Left cardiac atrium (tissue), 4 donors: ENCODE results near the gene ZBTB8B. TPM values are rescaled to one million over a fixed set of nuclear protein-coding genes. Genes with fewer than 3 reads are reported as not detected.

Source experiments
- ATAC-seq, 2 donors: fragments of 200-7000 bp; cut with Tn5 transposase; one replicate each; pipeline ENCODE4 v1.9.1; 2020; ENCODE audit warnings: mild to moderate bottlenecking in 2 of 2, moderate library complexity in 2 of 2
- DNase-seq: peaks from one replicate; pipeline ENCODE4 v3.0.0-alpha.2; 2020
- intact Hi-C, 2 donors: fragments of 100-400 bp; cut with DNase I; formaldehyde crosslinking; loops; one replicate each; pipeline versions ENCODE4 v1.14.1 to v1.15.1; 2022 to 2023
- total RNA-seq, 2 donors: library from RNA; stranded (reverse); fragmentation: NEBNext Ultra II Directional; extraction: Animal tissue kit (Norgen Biotek cat#: 25700); gene quantifications; one replicate each; pipeline ENCODE4 v1.2.1, GENCODE V29; 2021
- donor health status: DM: no; HTN: yes; CAD: no.
- donor health status: DM: no; HTN: yes; CAD: no; lungs with severe emphysema.
- donor health status: DM: yes; HTN: yes; CAD: no.
- donor health status: Dilated cardiomyopathy.

Gene ZBTB8B
- total RNA-seq, 2 donors from 2014 or later = 0.03 TPM; not detected in 1

- intact Hi-C loops = no loop called here
- DNase-seq = no peak
These were observed 33.9 kb downstream of the ZBTB8B start for GRCh38 chr1:32498751-32499150.

GRCh38 chr1:32500387-32501209 is 35.7 kb downstream of the ZBTB8B start:
- DNase-seq = peak; percentile 83
- intact Hi-C loops = no loop called here
- peak; percentile 89 to 91 for ATAC-seq

More at GRCh38 chr1:32498751-32499150, 33.9 kb downstream of the ZBTB8B start:
- ATAC-seq = no peak

- ATAC-seq (peak in 1 of 2 donors; percentile 25), DNase-seq (peak; percentile 43)
- intact Hi-C loops = no loop called here
These were observed 37.0 kb downstream of the ZBTB8B start for GRCh38 chr1:32501865-32502264.

- intact Hi-C loops = no loop called here
- no peak for ATAC-seq
These were observed 38.3 kb downstream of the ZBTB8B start for GRCh38 chr1:32503153-32503552.

GRCh38 chr1:32507021-32507420 is 42.1 kb downstream of the ZBTB8B start:
- DNase-seq (no peak), ATAC-seq (peak in 1 of 2 donors; percentile 47)
- intact Hi-C loops = no loop called here

More at GRCh38 chr1:32503153-32503552, 38.3 kb downstream of the ZBTB8B start:
- DNase-seq = no peak

- intact Hi-C loops = no loop called here
- no peak for ATAC-seq
These were observed 43.9 kb downstream of the ZBTB8B start for GRCh38 chr1:32508761-32509160.

GRCh38 chr1:32509939-32510338 is 45.1 kb downstream of the ZBTB8B start:
- intact Hi-C loops = loop anchor here in 1 of 2 donors (10.0 kb wide), 1 partner anchor 55 kb away; no protein-coding TSS in a partner anchor
- no peak for DNase-seq
- ATAC-seq = no peak

More at GRCh38 chr1:32508761-32509160, 43.9 kb downstream of the ZBTB8B start:
- DNase-seq = no peak

Other genes starting within 250 kb of the ZBTB8B start
- 1 to 10 TPM; 8.8 to 9.9 TPM for gene TMEM234, start 242.7 kb upstream of the ZBTB8B start, total RNA-seq
- gene EIF3I, start 242.7 kb upstream of the ZBTB8B start, total RNA-seq = 100 to 1,000 TPM in 1 of 2 donors, 10 to 100 TPM in 1; 95.1 to 110 TPM
- gene FAM167B, start 217.8 kb upstream of the ZBTB8B start, total RNA-seq = 1 to 10 TPM; 5.5 to 9.8 TPM
- 1 to 10 TPM; 1.2 to 2.6 TPM for gene LCK, start 213.8 kb upstream of the ZBTB8B start, total RNA-seq
- 10 to 100 TPM; 34.8 to 34.9 TPM for gene HDAC1, start 173.0 kb upstream of the ZBTB8B start, total RNA-seq
- gene MARCKSL1, start 128.8 kb upstream of the ZBTB8B start, total RNA-seq = 10 to 100 TPM; 34.5 to 53.9 TPM
- gene FAM229A, start 102.6 kb upstream of the ZBTB8B start, total RNA-seq = 1 to 10 TPM; 1.8 to 2.6 TPM
- gene TSSK3, start 102.5 kb upstream of the ZBTB8B start, total RNA-seq = under 1 TPM; 0.44 to 0.79 TPM
- gene BSDC1, start 70.6 kb upstream of the ZBTB8B start, total RNA-seq = 10 to 100 TPM; 42.2 to 43.8 TPM
- gene ZBTB8A, start 74.4 kb downstream of the ZBTB8B start, total RNA-seq = 1 to 10 TPM; 3.0 to 4.7 TPM
- gene ZBTB8OS, start 185.5 kb downstream of the ZBTB8B start, total RNA-seq = 10 to 100 TPM; 26.2 to 32.7 TPM
- 100 to 1,000 TPM in 1 of 2 donors, 10 to 100 TPM in 1; 95.8 to 108 TPM for gene RBBP4, start 186.1 kb downstream of the ZBTB8B start, total RNA-seq
- gene SYNC, start 237.7 kb downstream of the ZBTB8B start, total RNA-seq = 10 to 100 TPM; 14.5 to 15.8 TPM